ENCODE data around the gene SYNDIG1. TPM values are rescaled to one million over a fixed set of nuclear protein-coding genes. Genes with fewer than 3 reads are reported as not detected.

The SYNDIG1 gene
- total and polyA plus RNA-seq, 2 donors (not counting 1 experiment from before 2014, with no cell fraction given) = not detected

- intact Hi-C loops (cut with micrococcal nuclease) = no loop called here
- no peaks in the 10 kb centered on the region for H4K20me1 ChIP-seq (ENCODE audit: control insufficient read depth, insufficient read depth, low read length, poor library complexity, severe bottlenecking)
- no peak for DNase-seq
- H3K36me3 ChIP-seq (replicated peaks in 1 of 2; ENCODE audit: control extremely low read depth in 1 of 2, control insufficient read depth in 1 of 2, extremely low read depth in 1 of 2, insufficient read depth in 2 of 2, low read length in 1 of 2) = no peaks in the 10 kb centered on the region
- no peak for ATAC-seq (ENCODE audit: low read depth)
- H3K27me3 Mint-ChIP-seq = peaks cover 4% of the 10 kb centered on the region
- H3K9me3 ChIP-seq (ENCODE audit: control extremely low read depth in 1 of 3, control insufficient read depth in 2 of 3, insufficient read depth in 1 of 3, low read length in 2 of 3) = peaks cover 0 to 9% (median 0%) of the 10 kb centered on the region in 3 donors
- H3K4me2 ChIP-seq (replicated peaks; ENCODE audit: low read depth, low read length, poor library complexity, severe bottlenecking) = no peak overlapping the region
- H3K4me1 Mint-ChIP-seq = peaks cover 4% of the 10 kb centered on the region
- ChIA-PET CTCF (no interaction called here), POLR2A (no interaction called here)
- no peak overlapping the region for H3K27ac Mint-ChIP-seq
- H3K27ac ChIP-seq (ENCODE audit: low read length in 2 of 2) = no peak overlapping the region
- H2AFZ ChIP-seq (ENCODE audit: insufficient read depth, low read depth, low read length, poor library complexity, severe bottlenecking) = no peak overlapping the region
- no peaks in the 10 kb centered on the region for H3K9me3 Mint-ChIP-seq (ENCODE audit: insufficient read depth)
- H3K27me3 ChIP-seq (replicated peaks in 1 of 4; ENCODE audit: control extremely low read depth in 1 of 4, control insufficient read depth in 3 of 4, insufficient read depth in 4 of 4, low read length in 3 of 4) = no peaks in the 10 kb centered on the region
- H3K4me1 ChIP-seq (ENCODE audit: control insufficient read depth in 2 of 2, insufficient read depth in 2 of 2, low read length in 2 of 2) = no peaks in the 10 kb centered on the region
- TF ChIP-seq CTCF (IDR thresholded peaks at IDR 0.05) (no peak), EZH2 (IDR thresholded peaks at IDR 0.05; ENCODE audit: borderline replicate concordance, insufficient read depth, low read depth, low read length, poor library complexity, severe bottlenecking) (no peak)
- WGBS (ENCODE audit: insufficient coverage) = 90% methylated on average over 14 of the region's 14 CpGs
- H3K9ac ChIP-seq (ENCODE audit: low read length) = no peak overlapping the region
- no peak overlapping the region for H3K4me3 Mint-ChIP-seq
- H3K79me2 ChIP-seq (ENCODE audit: control insufficient read depth, insufficient read depth, low read length) = no peaks in the 10 kb centered on the region
- no peak overlapping the region for H3K4me3 ChIP-seq (ENCODE audit: control extremely low read depth in 1 of 5, extremely low read depth in 1 of 5, insufficient read depth in 1 of 5, low read depth in 2 of 5, low read length in 4 of 5)
These were observed 66.7 kb downstream of the SYNDIG1 start for GRCh38 chr20:24535941-24536730.

GRCh38 chr20:24537210-24537609 lies 67.8 kb downstream of the SYNDIG1 start:
- Mint-ChIP-seq H3K4me1 (peaks cover 12% of the 10 kb centered on the region), H3K27ac (no peak overlapping the region), H3K27me3 (peaks cover 4% of the 10 kb centered on the region), H3K9me3 (ENCODE audit: insufficient read depth) (no peaks in the 10 kb centered on the region), H3K4me3 (no peak overlapping the region)
- no peaks in the 10 kb centered on the region for H3K27me3 ChIP-seq (replicated peaks in 1 of 4; ENCODE audit: control extremely low read depth in 1 of 4, control insufficient read depth in 3 of 4, insufficient read depth in 4 of 4, low read length in 3 of 4)
- POLR2A ChIA-PET = no interaction called here
- CTCF ChIA-PET = no interaction called here
- no peak for TF ChIP-seq EZH2 (IDR thresholded peaks at IDR 0.05; ENCODE audit: borderline replicate concordance, insufficient read depth, low read depth, low read length, poor library complexity, severe bottlenecking)
- TF ChIP-seq CTCF (IDR thresholded peaks at IDR 0.05) = no peak
- ATAC-seq (ENCODE audit: low read depth) (no peak), DNase-seq (no peak)
- no peak overlapping the region for H3K4me3 ChIP-seq (ENCODE audit: control extremely low read depth in 1 of 5, extremely low read depth in 1 of 5, insufficient read depth in 1 of 5, low read depth in 2 of 5, low read length in 4 of 5)
- H3K9ac ChIP-seq (ENCODE audit: low read length) = no peak overlapping the region
- no peak overlapping the region for H3K4me2 ChIP-seq (replicated peaks; ENCODE audit: low read depth, low read length, poor library complexity, severe bottlenecking)
- no CpG with 5 or more reads among the region's 1 CpG for WGBS (ENCODE audit: insufficient coverage)
- no peaks in the 10 kb centered on the region for H4K20me1 ChIP-seq (ENCODE audit: control insufficient read depth, insufficient read depth, low read length, poor library complexity, severe bottlenecking)
- H3K27ac ChIP-seq (ENCODE audit: low read length in 2 of 2) = no peak overlapping the region
- H3K4me1 ChIP-seq (ENCODE audit: control insufficient read depth in 2 of 2, insufficient read depth in 2 of 2, low read length in 2 of 2) = peaks cover 3 to 6% of the 10 kb centered on the region in 2 donors
- H3K79me2 ChIP-seq (ENCODE audit: control insufficient read depth, insufficient read depth, low read length) = no peaks in the 10 kb centered on the region
- peaks cover 0 to 9% (median 0%) of the 10 kb centered on the region in 3 donors for H3K9me3 ChIP-seq (ENCODE audit: control extremely low read depth in 1 of 3, control insufficient read depth in 2 of 3, insufficient read depth in 1 of 3, low read length in 2 of 3)
- H2AFZ ChIP-seq (ENCODE audit: insufficient read depth, low read depth, low read length, poor library complexity, severe bottlenecking) = no peak overlapping the region
- H3K36me3 ChIP-seq (replicated peaks in 1 of 2; ENCODE audit: control extremely low read depth in 1 of 2, control insufficient read depth in 1 of 2, extremely low read depth in 1 of 2, insufficient read depth in 2 of 2, low read length in 1 of 2) = no peaks in the 10 kb centered on the region
- intact Hi-C loops (cut with micrococcal nuclease) = no loop called here
